ENCODE measurements around the gene RAB6D. TPM values are rescaled to one million over a fixed set of nuclear protein-coding genes. Genes with fewer than 3 reads are reported as not detected.
A peak's percentile ranks its signal among the peaks of the same experiment; 100 is the strongest.
"Not testable (repeated sequence)": the region's sequence is repeated elsewhere in the genome, so short reads cannot be mapped to it uniquely, and the experiment has no call there.

RAB6D gene
- total RNA-seq (2014; rRNA removed; shearing (Covaris generic)) (not detected in 2 replicates), total RNA-seq (2022) (not detected in 2 replicates), Bru-seq, nascent RNA (not detected), BruChase-seq, experiment 1, labeled RNA remaining after a 6-hour chase (percentile 16 among the genes with signal in this experiment), BruChase-seq, experiment 2, labeled RNA remaining after a 2-hour chase (percentile 16 among the genes with signal in this experiment)
- long read RNA-seq: 0 reads

- CTCF ChIA-PET (ENCODE audit: unreplicated experiment); POLR2A ChIA-PET; H3K9me3 ChIP-seq (ENCODE audit: low read length); H3K79me2 ChIP-seq (ENCODE audit: insufficient read depth, low read depth, low read length); H3K4me3 ChIP-seq (ENCODE audit: low read depth, low read length, poor library complexity, severe bottlenecking); H2AFZ ChIP-seq (ENCODE audit: low read length); DNase-seq (ENCODE audit: low spot score); H3K36me3 ChIP-seq (ENCODE audit: insufficient read depth, low read length); H3K27ac ChIP-seq (ENCODE audit: low read depth, low read length, poor library complexity, severe bottlenecking); H4K20me1 ChIP-seq (ENCODE audit: insufficient read depth, low read length); BruUV-seq (replicated peaks); H3K4me2 ChIP-seq (ENCODE audit: low read length); intact Hi-C loops (cut with micrococcal nuclease; ENCODE audit: unreplicated experiment); H3K4me1 ChIP-seq (ENCODE audit: insufficient read depth, low read length, poor library complexity, severe bottlenecking); H3K9me2 ChIP-seq (ENCODE audit: insufficient read depth, low read length): not testable (repeated sequence)
Measured at GRCh38 chr2:131363703-131364186, at the start of gene RAB6D. Gene RAB6D, minus strand, starts transcription at chr2:131364168. Its CDS starts 448 bp downstream, at chr2:131363720.

DNA sequence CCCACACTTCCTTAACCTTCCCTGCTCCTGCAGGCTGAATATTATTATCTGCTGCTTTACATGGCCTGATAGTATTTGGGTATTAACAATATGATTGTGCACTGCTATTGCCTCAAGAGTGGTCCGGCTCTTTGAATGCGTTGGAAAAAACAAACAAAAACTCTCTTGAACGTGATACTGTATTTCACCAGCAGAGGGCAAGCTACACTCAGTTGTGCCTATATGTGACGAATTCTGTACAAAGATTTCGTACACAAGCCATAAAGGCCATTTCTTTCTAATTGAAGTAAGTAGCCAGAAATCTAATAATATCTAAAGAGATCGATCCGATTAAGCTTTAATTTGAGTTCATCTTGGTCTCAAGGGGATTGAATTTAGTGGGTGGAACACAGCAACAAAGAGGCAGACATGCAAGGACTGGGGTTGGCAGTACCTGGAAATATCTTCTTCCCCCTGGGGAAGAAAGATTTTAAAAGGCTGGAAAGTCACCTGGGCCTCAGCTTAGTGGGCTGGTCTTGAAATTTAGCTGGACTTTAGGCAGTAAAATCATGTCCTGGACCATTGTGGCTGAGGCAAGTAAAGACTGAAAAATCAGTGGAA lies 49.3 kb upstream of the RAB6D start:
- POLR2A ChIA-PET: no interaction called here

DNA sequence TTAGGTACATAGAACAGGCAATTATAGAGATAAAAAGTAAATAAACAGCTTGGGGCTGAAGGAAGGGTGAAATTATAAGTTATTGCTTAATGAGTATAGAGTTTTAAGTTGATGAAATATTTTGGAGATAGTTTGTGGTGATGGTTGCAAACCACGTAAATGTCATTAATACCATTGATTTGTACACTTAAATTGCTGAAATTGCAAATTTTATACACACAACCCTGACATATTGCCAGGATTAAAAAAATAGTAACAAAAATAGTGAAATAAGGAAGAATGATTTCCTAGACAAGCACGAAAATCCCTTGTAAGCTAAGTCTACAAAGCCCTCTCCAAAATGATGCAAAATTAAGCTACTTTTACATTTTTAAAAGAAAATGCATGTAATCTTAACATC lies 46.2 kb upstream of the RAB6D start:
- CTCF ChIA-PET (ENCODE audit: unreplicated experiment): no interaction called here
- POLR2A ChIA-PET: no interaction called here
- no peak for DNase-seq (ENCODE audit: low spot score)
- Histone ChIP-seq H3K79me2 (ENCODE audit: insufficient read depth, low read depth, low read length) (no peaks in the 10 kb centered on the region), H3K4me3 (ENCODE audit: low read depth, low read length, poor library complexity, severe bottlenecking) (no peak overlapping the region), H3K4me2 (ENCODE audit: low read length) (no peak overlapping the region), H3K4me1 (ENCODE audit: insufficient read depth, low read length, poor library complexity, severe bottlenecking) (no peaks in the 10 kb centered on the region), H4K20me1 (ENCODE audit: insufficient read depth, low read length) (no peaks in the 10 kb centered on the region), H3K9me2 (ENCODE audit: insufficient read depth, low read length) (no peaks in the 10 kb centered on the region), H3K36me3 (ENCODE audit: insufficient read depth, low read length) (no peaks in the 10 kb centered on the region), H3K27ac (ENCODE audit: low read depth, low read length, poor library complexity, severe bottlenecking) (no peak overlapping the region), H3K9me3 (ENCODE audit: low read length) (no peaks in the 10 kb centered on the region), H2AFZ (ENCODE audit: low read length) (no peak overlapping the region)
- BruUV-seq (replicated peaks): no TSS peak
- TF ChIP-seq EZH2phosphoT487 (IDR thresholded peaks at IDR 0.05; ENCODE audit: borderline replicate concordance, low read depth, low read length): no peak
- no peak for TF ChIP-seq CTCF (conservative IDR thresholded peaks at IDR 0.05; ENCODE audit: low read length)
- intact Hi-C loops (cut with micrococcal nuclease; ENCODE audit: unreplicated experiment): loop anchor here (10.0 kb wide), 1 partner anchor 395 kb away; no protein-coding TSS in a partner anchor

More for the DNA sequence above, 49.3 kb upstream of the RAB6D start:
- 0 out of 2 replicates have a peak overlapping the region, but pooled peaks have one; percentile 30 for H2AFZ ChIP-seq (ENCODE audit: low read length)
- intact Hi-C loops (cut with micrococcal nuclease; ENCODE audit: unreplicated experiment): loop anchor here (1.0 to 10.0 kb wide), 4 partner anchors 258 to 734 kb away; no protein-coding TSS in a partner anchor
- H4K20me1 ChIP-seq (ENCODE audit: insufficient read depth, low read length): no peaks in the 10 kb centered on the region
- H3K4me2 ChIP-seq (ENCODE audit: low read length): no peak overlapping the region
- no peaks in the 10 kb centered on the region for H3K36me3 ChIP-seq (ENCODE audit: insufficient read depth, low read length)
- H3K9me2 ChIP-seq (ENCODE audit: insufficient read depth, low read length): no peaks in the 10 kb centered on the region
- no peaks in the 10 kb centered on the region for H3K79me2 ChIP-seq (ENCODE audit: insufficient read depth, low read depth, low read length)
- no peaks in the 10 kb centered on the region for H3K9me3 ChIP-seq (ENCODE audit: low read length)
- peak; percentile 74 for DNase-seq (ENCODE audit: low spot score)
- no peak overlapping the region for H3K4me3 ChIP-seq (ENCODE audit: low read depth, low read length, poor library complexity, severe bottlenecking)
- H3K27ac ChIP-seq (ENCODE audit: low read depth, low read length, poor library complexity, severe bottlenecking): no peak overlapping the region
- CTCF ChIA-PET (ENCODE audit: unreplicated experiment): interaction anchor here (0.7 kb wide), 1 partner anchor 278 kb away, joined by 3 read pairs; no protein-coding TSS in a partner anchor
- H3K4me1 ChIP-seq (ENCODE audit: insufficient read depth, low read length, poor library complexity, severe bottlenecking): no peaks in the 10 kb centered on the region
- BruUV-seq (replicated peaks): no TSS peak
- TF ChIP-seq CTCF (conservative IDR thresholded peaks at IDR 0.05; ENCODE audit: low read length) (peak; percentile 97), EZH2phosphoT487 (IDR thresholded peaks at IDR 0.05; ENCODE audit: borderline replicate concordance, low read depth, low read length) (no peak)

Measured in OCI-LY7 (cell line).